Measurements from ENCODE around the gene MYO1F. TPM values are rescaled to one million over a fixed set of nuclear protein-coding genes. Genes with fewer than 3 reads are reported as not detected.

The MYO1F gene
- total RNA-seq, 3 donors from 2014 or later: 4.6 to 8.0 (median 6.6) TPM

DNA sequence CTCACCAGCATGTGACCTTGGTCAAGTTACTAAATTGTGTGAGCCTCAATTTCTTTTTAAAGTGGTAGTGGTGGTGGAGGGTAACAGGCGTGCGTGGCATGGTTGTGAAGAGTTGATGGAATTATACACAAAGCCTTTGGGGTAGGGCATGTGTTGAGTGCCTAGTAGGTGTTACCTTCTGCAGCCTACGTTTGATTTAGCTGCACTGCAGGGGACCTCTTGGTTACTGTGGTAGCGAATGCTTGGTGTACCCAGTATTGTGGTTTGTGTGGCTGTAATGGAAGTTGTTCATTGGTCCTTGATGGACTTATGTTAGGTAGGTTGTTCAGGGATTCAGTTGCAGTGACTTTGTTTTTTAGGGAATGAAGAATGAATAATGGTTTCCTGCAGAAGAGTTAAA is 99.4 kb downstream of the MYO1F start:
- Mint-ChIP-seq H3K4me3 (peak overlapping the region; percentile 11), H3K36me3 (ENCODE audit: insufficient read depth) (peaks cover 51% of the 10 kb centered on the region), H3K4me1 (ENCODE audit: low read depth) (peaks cover 54% of the 10 kb centered on the region), H3K9me3 (no peaks in the 10 kb centered on the region), H3K27me3 (ENCODE audit: low read depth) (no peaks in the 10 kb centered on the region)
- no peak for DNase-seq
- ATAC-seq: peak; percentile 24 to 31

DNA sequence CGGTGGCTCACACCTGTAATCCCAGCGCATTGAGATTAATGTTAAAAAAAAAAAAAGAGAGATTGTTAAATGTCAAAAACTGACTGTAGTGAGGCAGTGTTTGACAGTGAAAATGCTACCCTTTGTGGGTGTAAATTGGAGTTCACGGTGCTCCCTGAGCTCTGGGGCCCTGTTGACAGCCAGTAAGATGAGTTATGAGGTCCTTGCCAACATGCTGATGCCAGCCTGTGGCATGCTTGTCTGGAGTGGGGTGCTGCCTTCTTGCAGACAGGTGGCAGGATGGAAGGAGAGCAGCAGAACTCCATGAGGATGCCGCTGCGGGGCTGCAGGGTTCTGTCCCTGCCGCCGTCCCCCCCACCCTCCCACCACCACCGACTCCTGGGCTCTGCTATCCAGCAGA is 100.7 kb downstream of the MYO1F start:
- ATAC-seq (no peak), DNase-seq (no peak)
- Mint-ChIP-seq H3K27me3 (ENCODE audit: low read depth) (no peaks in the 10 kb centered on the region), H3K9me3 (no peaks in the 10 kb centered on the region), H3K4me3 (no peak overlapping the region), H3K36me3 (ENCODE audit: insufficient read depth) (peaks cover 46% of the 10 kb centered on the region), H3K4me1 (ENCODE audit: low read depth) (peaks cover 53% of the 10 kb centered on the region)

DNA sequence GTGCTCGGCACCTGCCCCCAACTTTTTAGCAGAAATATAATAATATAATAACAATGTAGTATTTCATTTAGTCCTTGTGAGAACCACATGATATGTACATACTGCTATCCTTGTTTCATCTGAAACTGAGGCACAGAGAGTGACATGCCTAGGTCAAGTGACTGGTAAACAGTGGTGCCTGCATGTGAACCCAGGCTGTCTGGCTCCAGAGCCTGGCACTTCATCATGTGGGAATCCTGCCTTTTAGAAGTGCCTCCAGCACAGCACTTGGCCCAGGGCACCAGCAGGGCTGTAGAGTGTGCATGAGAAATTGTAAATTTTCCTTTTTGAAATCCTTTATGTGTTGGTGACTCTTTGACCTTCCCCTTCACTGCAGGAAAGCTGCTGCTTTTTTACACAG is 102.2 kb downstream of the MYO1F start:
- no peaks in the 10 kb centered on the region for H3K9me3 Mint-ChIP-seq
- H3K4me1 Mint-ChIP-seq (ENCODE audit: low read depth): peaks cover 43% of the 10 kb centered on the region
- no peak for ATAC-seq
- no peaks in the 10 kb centered on the region for H3K27me3 Mint-ChIP-seq (ENCODE audit: low read depth)
- H3K4me3 Mint-ChIP-seq: no peak overlapping the region
- no peak for DNase-seq
- H3K36me3 Mint-ChIP-seq (ENCODE audit: insufficient read depth): peaks cover 39% of the 10 kb centered on the region

DNA sequence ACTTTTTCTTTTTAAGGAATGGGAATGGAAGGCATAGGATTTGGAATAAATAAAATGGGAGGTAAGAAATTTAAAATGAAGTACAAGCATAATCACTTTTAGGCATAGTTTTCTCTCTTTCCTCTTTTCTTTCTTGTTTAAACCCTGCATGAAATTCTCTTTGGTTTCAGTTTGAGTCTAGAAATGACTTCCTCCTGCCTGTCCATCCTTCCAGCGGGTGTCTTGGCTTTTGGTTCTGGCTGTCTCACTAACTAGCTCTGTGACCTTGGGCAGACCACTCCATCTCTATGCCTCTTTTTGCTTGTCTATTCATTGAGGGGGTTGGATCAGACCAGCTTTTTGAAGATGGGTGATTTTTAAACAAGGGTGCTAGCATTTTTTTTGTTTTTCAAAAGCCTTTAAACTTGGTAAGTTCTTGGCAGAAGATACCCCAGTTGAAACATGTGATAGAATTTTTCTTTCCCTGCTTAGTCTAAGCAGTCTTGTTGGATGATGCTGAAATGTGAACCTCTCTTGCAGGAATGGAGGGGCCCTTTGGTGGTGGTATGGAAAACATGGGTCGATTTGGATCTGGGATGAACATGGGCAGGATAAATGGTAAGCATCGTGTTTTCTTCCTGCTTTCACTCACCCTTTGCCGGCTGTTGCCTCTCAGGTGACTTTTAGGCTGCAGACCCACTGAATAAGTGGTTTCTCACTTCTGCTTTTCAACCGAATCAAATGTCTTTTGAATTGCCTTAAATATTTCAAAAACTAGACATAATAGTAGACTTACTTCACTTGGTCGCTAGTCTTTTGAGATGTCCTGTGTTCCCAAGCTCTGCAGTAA is 103.4 kb downstream of the MYO1F start:
- Mint-ChIP-seq H3K27me3 (ENCODE audit: low read depth) (no peaks in the 10 kb centered on the region), H3K9me3 (no peaks in the 10 kb centered on the region), H3K36me3 (ENCODE audit: insufficient read depth) (peaks cover 48% of the 10 kb centered on the region), H3K4me3 (no peak overlapping the region), H3K4me1 (ENCODE audit: low read depth) (peaks cover 39% of the 10 kb centered on the region)
- DNase-seq: no peak
- ATAC-seq: no peak

Other genes with a start within 250 kb of the MYO1F start
- gene KANK3, start 234.2 kb downstream of the MYO1F start, total RNA-seq: under 1 TPM in 2 of 3 donors, not detected in 1; 0.41 to 0.43 TPM
- under 1 TPM in 1 of 3 donors, not detected in 2; 0.24 TPM for gene ANGPTL4, start 213.3 kb downstream of the MYO1F start, total RNA-seq
- 10 to 100 TPM; 69.5 to 73.9 (median 71.4) TPM for gene RAB11B, start 187.1 kb downstream of the MYO1F start, total RNA-seq
- gene MARCHF2, start 164.1 kb downstream of the MYO1F start, total RNA-seq: 1 to 10 TPM; 6.4 to 9.5 (median 6.7) TPM
- 100 to 1,000 TPM; 448 to 486 (median 453) TPM for gene HNRNPM, start 132.5 kb downstream of the MYO1F start, total RNA-seq
- under 1 TPM in 1 of 3 donors, not detected in 2; 0.13 TPM for gene PRAM1, start 74.8 kb downstream of the MYO1F start, total RNA-seq
- gene ZNF414, start 63.3 kb downstream of the MYO1F start, total RNA-seq: 10 to 100 TPM; 27.8 to 31.2 (median 29.4) TPM
- gene ADAMTS10, start 33.3 kb upstream of the MYO1F start, total RNA-seq: 1 to 10 TPM; 1.1 to 3.1 (median 1.5) TPM
- not detected for gene NFILZ, start 53.2 kb upstream of the MYO1F start, total RNA-seq
- gene ACTL9, start 121.4 kb upstream of the MYO1F start, total RNA-seq: not detected
- gene OR2Z1, start 144.2 kb upstream of the MYO1F start, total RNA-seq: not detected

Data from activated T-cell treated with anti-CD3 and anti-CD28 coated beads, Interleukin-2, amount 50 U/mL, for 4 hours (primary cell).